ENCODE measurements around the gene KRTAP10-6. TPM values are rescaled to one million over a fixed set of nuclear protein-coding genes. Genes with fewer than 3 reads are reported as not detected.

Gene KRTAP10-6
- total RNA-seq, 2 experiments from 2014 or later = not detected

GRCh38 chr21:44609193-44609592 is 16.9 kb upstream of the KRTAP10-6 start:
- Histone ChIP-seq H2AFZ (ENCODE audit: low read length) (no peak overlapping the region), H3K36me3 (ENCODE audit: insufficient read depth, low read length) (no peaks in the 10 kb centered on the region), H3K4me1 (ENCODE audit: insufficient read depth, low read length, poor library complexity, severe bottlenecking) (no peaks in the 10 kb centered on the region), H3K4me3 (ENCODE audit: low read depth, low read length, poor library complexity, severe bottlenecking) (no peak overlapping the region), H3K27ac (ENCODE audit: low read depth, low read length, poor library complexity, severe bottlenecking) (no peak overlapping the region), H4K20me1 (ENCODE audit: insufficient read depth, low read length) (no peaks in the 10 kb centered on the region), H3K9me3 (ENCODE audit: low read length) (0 out of 2 replicates have a peak, but pooled peaks cover 9% of the 10 kb centered on the region), H3K4me2 (ENCODE audit: low read length) (no peak overlapping the region), H3K9me2 (ENCODE audit: insufficient read depth, low read length) (no peaks in the 10 kb centered on the region), H3K79me2 (ENCODE audit: insufficient read depth, low read depth, low read length) (no peaks in the 10 kb centered on the region)
- intact Hi-C loops (cut with micrococcal nuclease; ENCODE audit: unreplicated experiment) = no loop called here
- no TSS peak for BruUV-seq (replicated peaks)
- TF ChIP-seq EZH2phosphoT487 (IDR thresholded peaks at IDR 0.05; ENCODE audit: borderline replicate concordance, low read depth, low read length) (no peak), CTCF (conservative IDR thresholded peaks at IDR 0.05; ENCODE audit: low read length) (no peak)
- ChIA-PET CTCF (ENCODE audit: unreplicated experiment) (no interaction called here), POLR2A (no interaction called here)
- DNase-seq (ENCODE audit: low spot score) = no peak

- H3K4me2 ChIP-seq (ENCODE audit: low read length) = no peak overlapping the region
- no peak overlapping the region for H2AFZ ChIP-seq (ENCODE audit: low read length)
- TF ChIP-seq CTCF (conservative IDR thresholded peaks at IDR 0.05; ENCODE audit: low read length) (no peak), EZH2phosphoT487 (IDR thresholded peaks at IDR 0.05; ENCODE audit: borderline replicate concordance, low read depth, low read length) (no peak)
- no peaks in the 10 kb centered on the region for H4K20me1 ChIP-seq (ENCODE audit: insufficient read depth, low read length)
- H3K4me3 ChIP-seq (ENCODE audit: low read depth, low read length, poor library complexity, severe bottlenecking) = no peak overlapping the region
- DNase-seq (ENCODE audit: low spot score) = no peak
- H3K4me1 ChIP-seq (ENCODE audit: insufficient read depth, low read length, poor library complexity, severe bottlenecking) = no peaks in the 10 kb centered on the region
- H3K9me2 ChIP-seq (ENCODE audit: insufficient read depth, low read length) = no peaks in the 10 kb centered on the region
- CTCF ChIA-PET (ENCODE audit: unreplicated experiment) = no interaction called here
- no peaks in the 10 kb centered on the region for H3K36me3 ChIP-seq (ENCODE audit: insufficient read depth, low read length)
- POLR2A ChIA-PET = no interaction called here
- 0 out of 2 replicates have a peak, but pooled peaks cover 9% of the 10 kb centered on the region for H3K9me3 ChIP-seq (ENCODE audit: low read length)
- no TSS peak for BruUV-seq (replicated peaks)
- H3K27ac ChIP-seq (ENCODE audit: low read depth, low read length, poor library complexity, severe bottlenecking) = no peak overlapping the region
- no peaks in the 10 kb centered on the region for H3K79me2 ChIP-seq (ENCODE audit: insufficient read depth, low read depth, low read length)
- intact Hi-C loops (cut with micrococcal nuclease; ENCODE audit: unreplicated experiment) = no loop called here
Measured at GRCh38 chr21:44606495-44606894, 14.2 kb upstream of the KRTAP10-6 start.

- no peak overlapping the region for H2AFZ ChIP-seq (ENCODE audit: low read length)
- intact Hi-C loops (cut with micrococcal nuclease; ENCODE audit: unreplicated experiment) = no loop called here
- ChIA-PET POLR2A (no interaction called here), CTCF (ENCODE audit: unreplicated experiment) (no interaction called here)
- no peaks in the 10 kb centered on the region for H3K9me3 ChIP-seq (ENCODE audit: low read length)
- TF ChIP-seq CTCF (conservative IDR thresholded peaks at IDR 0.05; ENCODE audit: low read length) = no peak
- TF ChIP-seq EZH2phosphoT487 (IDR thresholded peaks at IDR 0.05; ENCODE audit: borderline replicate concordance, low read depth, low read length) = no peak
- no peak overlapping the region for H3K4me2 ChIP-seq (ENCODE audit: low read length)
- no peaks in the 10 kb centered on the region for H3K4me1 ChIP-seq (ENCODE audit: insufficient read depth, low read length, poor library complexity, severe bottlenecking)
- H3K36me3 ChIP-seq (ENCODE audit: insufficient read depth, low read length) = no peaks in the 10 kb centered on the region
- H3K27ac ChIP-seq (ENCODE audit: low read depth, low read length, poor library complexity, severe bottlenecking) = no peak overlapping the region
- no TSS peak for BruUV-seq (replicated peaks)
- DNase-seq (ENCODE audit: low spot score) = no peak
- H3K9me2 ChIP-seq (ENCODE audit: insufficient read depth, low read length) = no peaks in the 10 kb centered on the region
- H3K4me3 ChIP-seq (ENCODE audit: low read depth, low read length, poor library complexity, severe bottlenecking) = no peak overlapping the region
- H4K20me1 ChIP-seq (ENCODE audit: insufficient read depth, low read length) = no peaks in the 10 kb centered on the region
- no peaks in the 10 kb centered on the region for H3K79me2 ChIP-seq (ENCODE audit: insufficient read depth, low read depth, low read length)
Measured at GRCh38 chr21:44603911-44604310, 11.6 kb upstream of the KRTAP10-6 start.

Measured in OCI-LY7 (cell line).